GM10847 (cell line): Measurements from ENCODE around the gene SBK2.

Source experiments
- POLR2A ChIP-seq: IDR thresholded peaks from 2 replicates; pipeline ENCODE4 v1.6.1; 2011; ENCODE audit not compliant: insufficient read length; ENCODE audit errors: extremely low read depth

Gene SBK2

GRCh38 chr19:55541091-55541490 lies 4.2 kb upstream of the SBK2 start:
- TF ChIP-seq POLR2A: no peak

GRCh38 chr19:55540619-55541018 lies 3.7 kb upstream of the SBK2 start:
- TF ChIP-seq POLR2A: no peak

- TF ChIP-seq POLR2A: no peak
Measured at GRCh38 chr19:55539090-55539984, 2.4 kb upstream of the SBK2 start.

GRCh38 chr19:55538132-55538531 lies 1.2 kb upstream of the SBK2 start:
- no peak for TF ChIP-seq POLR2A

GRCh38 chr19:55537741-55538111 lies 793 bp upstream of the SBK2 start:
- TF ChIP-seq POLR2A: no peak

- TF ChIP-seq POLR2A: no peak
Measured at GRCh38 chr19:55536366-55536765, 567 bp downstream of the SBK2 start.

- no peak for TF ChIP-seq POLR2A
Measured at GRCh38 chr19:55535965-55536350, 975 bp downstream of the SBK2 start.

GRCh38 chr19:55535173-55535964 lies 1.6 kb downstream of the SBK2 start:
- no peak for TF ChIP-seq POLR2A

- TF ChIP-seq POLR2A: no peak
Measured at GRCh38 chr19:55530996-55531395, 5.9 kb downstream of the SBK2 start.

- TF ChIP-seq POLR2A: no peak
Measured at GRCh38 chr19:55529636-55530234, 7.2 kb downstream of the SBK2 start.

GRCh38 chr19:55528030-55528803 lies 8.7 kb downstream of the SBK2 start:
- TF ChIP-seq POLR2A: no peak

- TF ChIP-seq POLR2A: no peak
Measured at GRCh38 chr19:55527197-55528029, 9.5 kb downstream of the SBK2 start.

- TF ChIP-seq POLR2A: no peak
Measured at GRCh38 chr19:55526216-55527196, 10.4 kb downstream of the SBK2 start.
